GM18868 (cell line): ENCODE results near the gene CHDH.

Experiments
- ATAC-seq: cut with Tn5 transposase; IDR thresholded peaks from one replicate; pipeline ENCODE4 v1.9.1; 2021; ENCODE audit warnings: mild to moderate bottlenecking, moderate library complexity; ENCODE audit not compliant: unreplicated experiment

Gene CHDH

DNA sequence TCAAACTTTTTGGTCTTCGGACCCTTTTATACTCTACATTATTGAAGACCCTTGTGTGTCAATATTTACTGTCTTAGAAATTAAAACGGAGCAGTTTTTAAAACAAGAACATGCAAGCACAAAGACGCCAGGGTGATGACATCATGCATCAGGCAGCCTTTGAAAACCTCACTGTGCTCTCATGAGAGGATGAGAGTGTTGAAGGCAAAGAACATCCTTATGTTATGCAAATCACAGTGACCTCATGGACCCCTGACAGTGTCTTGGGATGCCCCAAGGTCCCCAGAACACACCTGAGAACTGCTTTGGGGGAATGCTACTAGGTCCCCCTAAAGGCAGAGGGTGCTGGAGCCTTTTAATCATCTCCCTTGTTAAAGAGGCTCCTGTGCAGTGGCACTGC is 51.6 kb downstream of the CHDH start:
- ATAC-seq, result no peak

GRCh38 chr3:53792866-53793265 is 53.4 kb downstream of the CHDH start:
- ATAC-seq, result no peak

DNA sequence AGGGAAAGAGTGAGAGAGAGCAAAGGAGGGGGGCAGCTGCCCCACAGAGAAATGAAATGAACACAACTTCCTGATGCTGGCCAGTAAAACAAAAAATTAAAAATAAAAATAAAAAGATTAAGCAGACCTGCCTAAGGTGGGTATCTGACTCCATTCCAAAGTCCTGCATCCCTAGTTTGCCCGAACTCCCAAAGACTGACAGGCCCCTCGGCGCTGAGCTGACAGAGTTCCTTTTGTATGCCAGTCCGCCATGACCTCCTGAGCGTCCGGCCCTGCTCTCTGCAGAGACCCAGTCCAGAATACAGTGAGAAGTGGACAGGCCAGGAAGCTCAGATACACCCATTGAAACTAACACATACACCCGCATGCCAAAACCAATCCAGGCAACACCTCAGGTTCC is 54.9 kb downstream of the CHDH start:
- ATAC-seq, result no peak

- no peak for ATAC-seq
Observed at GRCh38 chr3:53790470-53790869, 55.7 kb downstream of the CHDH start.

DNA sequence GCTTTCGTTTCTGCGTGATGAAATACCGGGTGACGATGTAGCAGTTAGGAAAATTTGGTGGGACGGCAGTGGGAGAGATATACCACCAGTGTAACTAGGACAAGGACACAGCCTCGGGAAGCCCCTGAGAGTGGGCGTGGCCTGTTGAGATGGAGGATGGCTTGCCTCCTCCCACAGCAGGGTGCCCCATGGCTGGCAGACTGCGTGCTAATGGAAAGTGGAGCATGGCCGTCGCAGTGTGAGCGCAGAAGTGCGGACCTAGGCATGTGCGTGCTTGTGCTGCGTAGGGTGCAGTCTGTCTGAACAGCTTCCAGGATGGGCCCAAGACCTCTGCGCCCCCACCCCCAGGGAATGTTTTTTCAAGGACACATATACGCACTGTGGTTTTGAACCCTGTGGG is 56.8 kb downstream of the CHDH start:
- ATAC-seq, result no peak

DNA sequence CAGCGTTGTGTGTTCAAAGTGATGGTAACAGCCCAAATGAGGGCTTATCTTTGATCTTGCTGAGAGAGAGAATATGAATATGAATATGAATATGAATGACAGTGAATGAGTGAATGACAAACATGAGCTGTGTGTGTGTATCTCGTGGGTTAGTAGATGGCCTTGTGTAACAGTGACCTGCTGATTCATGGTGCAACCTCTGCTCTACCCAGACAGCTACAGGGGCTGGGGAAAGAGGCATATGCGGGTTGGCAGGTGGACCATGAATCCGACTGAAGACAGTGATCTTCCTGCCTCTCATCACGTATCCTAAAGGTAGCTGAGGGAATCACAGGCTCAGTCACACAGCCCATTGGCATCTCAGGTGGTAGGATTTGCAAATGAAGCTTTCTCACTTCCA is 58.2 kb downstream of the CHDH start:
- no peak for ATAC-seq

DNA sequence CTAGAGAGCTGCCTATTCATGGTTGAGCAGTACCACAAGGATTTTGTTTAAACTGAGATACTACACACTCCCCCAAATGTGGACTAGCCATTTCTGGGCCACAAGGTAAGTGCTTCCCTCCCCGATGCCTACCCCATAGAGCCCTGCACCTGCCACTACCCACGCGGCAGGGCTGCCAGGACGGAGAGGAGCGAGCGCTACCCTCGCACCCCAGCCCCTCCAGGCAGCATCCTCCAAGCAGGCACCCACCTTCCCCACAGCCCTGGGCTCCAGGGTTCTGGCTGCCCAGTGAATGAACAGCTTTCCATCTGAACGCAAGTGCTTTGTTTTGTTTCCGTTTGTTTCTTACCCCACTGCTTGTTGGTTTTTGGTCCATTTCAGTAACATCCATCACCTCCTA is 59.2 kb downstream of the CHDH start:
- ATAC-seq, result no peak

- no peak for ATAC-seq
Observed at GRCh38 chr3:53780806-53781205, 65.4 kb downstream of the CHDH start.

DNA sequence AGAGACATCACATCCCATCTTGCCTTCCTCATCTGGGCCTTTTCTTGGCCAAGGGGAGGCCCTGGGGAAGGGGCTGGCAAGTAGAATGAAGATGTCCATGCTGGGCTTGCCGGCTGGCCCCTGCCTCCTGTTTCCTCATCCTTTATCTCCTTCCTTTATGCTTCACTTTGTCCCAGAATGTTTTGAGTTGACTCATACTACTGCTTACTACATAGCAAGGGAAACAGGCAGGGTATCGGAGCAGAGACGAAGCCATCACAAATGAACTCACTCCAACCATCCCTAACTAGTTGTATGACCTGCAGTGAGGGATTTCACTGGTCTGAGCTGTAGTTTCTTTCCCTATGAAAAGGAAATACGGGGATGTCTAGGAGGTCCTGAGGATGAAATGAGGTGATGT is 66.0 kb downstream of the CHDH start:
- no peak for ATAC-seq

DNA sequence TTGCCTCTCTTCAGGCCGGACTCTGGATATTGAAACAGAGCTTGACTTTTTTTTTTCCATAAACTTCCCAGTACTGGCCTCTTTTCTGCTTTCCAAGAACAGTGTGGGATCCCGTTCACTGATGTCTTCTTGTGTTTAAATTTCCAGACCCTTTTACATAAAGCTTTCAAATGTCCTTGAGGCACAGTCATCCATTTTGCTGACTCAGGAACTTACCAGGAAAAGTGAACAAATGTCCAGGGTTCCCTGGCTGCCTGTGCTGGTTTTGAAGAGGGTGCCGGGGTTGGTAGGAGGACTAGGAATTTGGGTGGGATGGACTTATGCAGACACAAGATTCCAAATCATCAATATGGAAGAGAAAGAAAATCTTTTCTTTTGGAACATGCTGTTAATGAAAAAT is 68.1 kb downstream of the CHDH start:
- no peak for ATAC-seq

DNA sequence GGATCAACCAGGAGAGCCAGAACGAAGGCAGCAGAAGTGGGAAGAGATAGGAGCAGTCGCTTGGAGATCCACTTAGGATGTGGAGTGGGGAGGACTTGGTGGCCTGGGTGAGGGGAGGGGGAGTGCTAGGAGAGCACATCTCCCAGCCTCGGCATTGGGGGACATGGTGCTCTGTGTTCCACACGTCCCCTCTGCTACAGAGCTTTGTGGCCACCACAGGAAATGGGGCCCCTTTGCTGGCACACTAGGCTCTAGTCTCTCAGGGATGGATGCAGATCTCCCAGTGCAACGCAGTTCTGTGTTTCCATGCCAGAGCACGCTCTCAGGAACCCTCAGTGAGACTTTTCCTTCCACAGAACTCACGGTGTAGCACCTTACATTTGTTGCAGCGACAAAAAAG is 68.8 kb downstream of the CHDH start:
- no peak for ATAC-seq

DNA sequence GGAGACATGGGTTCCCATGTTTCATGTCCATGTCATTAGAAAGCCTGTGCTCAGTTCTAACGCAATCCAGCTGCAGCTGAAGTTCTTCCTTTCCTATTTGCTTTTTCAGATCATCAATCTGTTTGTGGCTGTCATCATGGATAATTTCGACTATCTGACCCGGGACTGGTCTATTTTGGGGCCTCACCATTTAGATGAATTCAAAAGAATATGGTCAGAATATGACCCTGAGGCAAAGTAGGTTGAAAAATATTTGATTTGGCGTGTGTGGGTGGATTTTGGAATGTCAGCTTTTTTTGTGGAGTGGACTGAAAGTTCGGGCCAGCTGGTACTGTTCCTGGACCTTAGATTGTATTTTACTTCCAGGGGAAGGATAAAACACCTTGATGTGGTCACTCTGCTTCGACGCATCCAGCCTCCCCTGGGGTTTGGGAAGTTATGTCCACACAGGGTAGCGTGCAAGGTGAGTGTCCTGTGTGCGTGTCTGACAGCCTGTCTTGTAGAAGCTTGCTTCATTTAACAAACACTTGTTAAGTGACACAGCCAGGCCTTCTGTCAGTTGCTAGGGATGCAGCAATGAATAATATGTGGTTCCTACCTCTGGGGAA is 69.6 kb downstream of the CHDH start:
- ATAC-seq, result no peak

DNA sequence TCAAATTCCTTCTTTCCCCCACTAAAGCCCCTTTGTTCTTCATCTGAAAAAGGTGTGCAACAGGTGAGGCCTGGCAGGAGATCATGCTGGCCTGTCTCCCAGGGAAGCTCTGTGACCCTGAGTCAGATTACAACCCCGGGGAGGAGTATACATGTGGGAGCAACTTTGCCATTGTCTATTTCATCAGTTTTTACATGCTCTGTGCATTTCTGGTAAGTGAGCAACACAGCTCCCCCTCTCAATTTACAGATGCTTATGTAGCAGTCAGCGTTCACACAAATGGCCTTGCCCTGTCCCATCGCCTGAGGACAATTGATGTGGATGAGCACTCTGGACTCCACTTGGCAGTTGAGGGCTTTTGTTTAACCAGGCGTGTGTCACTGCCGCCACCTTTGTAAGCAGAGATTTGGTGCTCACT is 70.4 kb downstream of the CHDH start:
- ATAC-seq, result no peak

DNA sequence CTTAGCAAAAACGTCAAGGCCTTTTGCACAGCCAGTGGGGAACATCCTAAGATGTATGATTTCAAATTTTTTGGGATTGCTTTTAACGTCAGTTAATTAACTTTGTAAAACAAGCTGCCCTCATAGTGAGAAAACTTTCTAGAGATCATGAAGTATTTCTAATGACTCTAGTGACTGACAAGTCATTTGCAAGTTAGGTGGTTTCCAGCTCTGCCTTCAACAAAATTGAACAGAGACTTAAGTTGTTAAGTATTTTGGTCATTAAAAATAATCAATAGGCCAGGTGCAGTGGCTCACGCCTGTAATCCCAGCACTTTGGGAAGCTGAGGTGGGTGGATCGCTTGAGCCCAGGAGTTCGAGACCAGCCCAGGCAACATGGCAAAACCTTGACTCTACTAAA is 71.2 kb downstream of the CHDH start:
- ATAC-seq, result no peak

- no peak for ATAC-seq
Observed at GRCh38 chr3:53774414-53774813, 71.8 kb downstream of the CHDH start.

GRCh38 chr3:53773611-53774368 is 72.4 kb downstream of the CHDH start:
- ATAC-seq, result peak; percentile 87

- no peak for ATAC-seq
Observed at GRCh38 chr3:53773021-53773436, 73.2 kb downstream of the CHDH start.

GRCh38 chr3:53772562-53772961 is 73.7 kb downstream of the CHDH start:
- ATAC-seq, result no peak

DNA sequence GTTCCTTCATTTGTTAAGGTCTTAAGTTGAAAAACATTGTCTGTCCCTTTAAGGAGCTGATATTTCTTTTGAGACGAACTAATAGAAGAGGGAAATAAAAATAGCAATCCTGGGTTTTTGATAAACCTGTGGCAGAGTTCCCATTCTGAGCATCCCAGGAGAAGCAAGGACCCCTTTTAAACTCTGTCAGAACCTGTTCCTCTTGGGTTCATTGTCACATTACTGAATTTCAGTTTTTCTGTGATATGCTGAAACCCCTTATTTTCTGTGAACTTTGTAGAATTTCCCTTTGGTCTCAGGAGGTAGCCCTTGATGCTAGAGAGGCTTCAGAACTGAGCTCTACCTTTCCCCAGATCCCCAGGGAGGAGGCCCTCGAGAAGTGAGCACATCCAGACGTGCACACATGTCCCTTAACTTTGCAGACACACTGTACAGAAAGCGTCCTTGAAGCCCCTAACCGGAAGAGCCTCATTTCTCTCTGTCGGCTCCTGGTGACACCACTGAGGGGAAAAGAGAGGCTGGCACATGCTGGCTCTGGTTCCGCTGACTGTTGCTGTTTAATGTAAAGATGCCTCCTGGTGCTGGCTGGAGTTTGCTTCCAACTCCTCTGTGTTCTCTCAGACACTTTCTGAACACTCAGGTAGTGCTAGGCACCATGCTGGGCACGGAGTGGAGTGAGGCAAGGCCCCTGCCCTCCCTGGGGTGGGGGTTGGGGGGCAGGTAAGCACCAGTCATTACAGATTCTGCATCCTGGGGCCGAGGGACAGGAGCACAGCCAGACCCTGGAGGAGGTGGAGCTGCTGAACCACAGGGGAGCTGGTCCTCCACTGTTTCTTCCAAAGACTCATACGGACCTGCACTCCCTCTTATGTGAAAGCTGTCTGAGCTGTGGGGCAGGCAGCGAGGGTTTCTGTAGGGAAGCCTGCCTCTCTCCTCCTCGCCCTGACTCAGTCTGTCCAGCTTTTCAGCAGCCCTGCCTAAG is 77.5 kb downstream of the CHDH start:
- peak; percentile 47 for ATAC-seq

- ATAC-seq, result no peak
Observed at GRCh38 chr3:53766706-53767105, 79.5 kb downstream of the CHDH start.

GRCh38 chr3:53765753-53766152 is 80.5 kb downstream of the CHDH start:
- no peak for ATAC-seq
